Measurements from ENCODE around the gene KLK4.

DNA sequence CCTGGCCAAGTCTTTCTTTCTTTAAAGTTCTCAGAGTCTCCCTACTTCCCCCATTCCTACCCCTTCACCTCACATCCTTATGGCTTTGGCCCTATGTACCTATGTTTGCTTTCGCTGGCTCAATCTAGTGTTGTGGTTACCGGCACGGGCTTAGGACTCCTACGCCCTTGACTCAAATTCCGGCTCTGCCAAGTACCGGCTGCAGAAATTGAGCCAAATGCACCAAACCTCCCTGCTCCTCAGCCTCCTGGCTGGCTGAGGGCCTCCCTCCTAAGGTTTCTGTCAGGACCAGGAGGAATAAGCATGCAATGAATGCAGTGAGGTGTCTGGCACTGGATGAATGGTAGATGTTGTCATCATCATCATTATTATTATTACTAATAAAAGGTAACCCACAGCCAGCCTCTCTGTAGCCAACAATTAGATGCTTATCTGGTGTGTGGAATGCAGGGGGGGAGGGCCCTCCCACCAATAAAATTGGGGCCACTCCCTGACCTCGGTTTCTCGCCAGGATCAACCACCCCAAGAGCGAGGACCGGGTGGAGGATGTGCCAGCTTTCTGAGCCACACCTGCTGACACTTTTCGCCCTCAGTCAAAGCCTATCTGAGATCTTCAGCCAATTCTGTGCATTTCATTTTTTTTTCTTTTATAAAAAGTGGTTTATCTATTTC is 21.0 kb upstream of the KLK4 start:
- TF ChIP-seq RAD21 (IDR thresholded peaks at IDR 0.05; ENCODE audit: low read depth) (no peak), EP300 (IDR thresholded peaks at IDR 0.05; ENCODE audit: borderline replicate concordance) (no peak), FOXM1 (IDR thresholded peaks at IDR 0.05; ENCODE audit: borderline replicate concordance, low read depth) (no peak)
- TF ChIP-seq, protein P1, sequence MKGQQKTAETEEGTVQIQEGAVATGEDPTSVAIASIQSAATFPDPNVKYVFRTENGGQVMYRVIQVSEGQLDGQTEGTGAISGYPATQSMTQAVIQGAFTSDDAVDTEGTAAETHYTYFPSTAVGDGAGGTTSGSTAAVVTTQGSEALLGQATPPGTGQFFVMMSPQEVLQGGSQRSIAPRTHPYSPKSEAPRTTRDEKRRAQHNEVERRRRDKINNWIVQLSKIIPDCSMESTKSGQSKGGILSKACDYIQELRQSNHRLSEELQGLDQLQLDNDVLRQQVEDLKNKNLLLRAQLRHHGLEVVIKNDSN (IDR thresholded peaks at IDR 0.05), result no peak
- TF ChIP-seq, protein P2, sequence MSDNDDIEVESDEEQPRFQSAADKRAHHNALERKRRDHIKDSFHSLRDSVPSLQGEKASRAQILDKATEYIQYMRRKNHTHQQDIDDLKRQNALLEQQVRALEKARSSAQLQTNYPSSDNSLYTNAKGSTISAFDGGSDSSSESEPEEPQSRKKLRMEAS (IDR thresholded peaks at IDR 0.05), result no peak

Measured in Ishikawa (cell line).